NCI-H2227 (cell line): ENCODE data around the gene DBH.
"Not testable (repeated sequence)": the region's sequence is repeated elsewhere in the genome, so short reads cannot be mapped to it uniquely, and the experiment has no call there.

Experiments used
- DNase-seq: peaks from one replicate; lab custom pipeline; 2025; ENCODE audit not compliant: unreplicated experiment; lab: John Stamatoyannopoulos, UW

The DBH gene

DNA sequence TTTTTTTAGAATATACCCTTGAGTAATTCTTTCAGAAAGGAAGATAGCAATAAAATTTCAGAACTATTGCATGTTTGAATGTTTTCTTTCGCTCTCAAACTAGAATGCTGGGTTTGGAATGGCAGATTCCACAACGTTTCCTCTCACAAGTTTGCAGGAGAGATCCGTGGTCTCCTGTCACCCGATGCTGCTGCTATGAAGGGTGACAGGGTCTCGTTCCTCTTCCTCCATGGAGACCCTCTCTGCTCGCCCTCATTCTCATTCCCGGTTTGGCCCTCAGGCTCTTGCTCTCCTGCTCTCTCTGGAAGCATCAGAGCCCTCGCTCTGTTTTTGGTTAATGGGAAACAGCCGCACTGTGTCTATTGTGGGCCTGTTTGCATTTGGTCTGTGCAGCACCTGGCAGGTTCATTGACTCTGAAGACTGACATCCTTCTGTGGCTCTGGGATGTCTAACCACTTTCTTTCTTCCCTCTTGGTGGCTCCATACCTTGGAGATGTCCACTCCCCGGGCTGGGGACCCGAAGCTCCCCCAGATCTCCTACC is 14.4 kb upstream of the DBH start:
- DNase-seq: no peak

DNA sequence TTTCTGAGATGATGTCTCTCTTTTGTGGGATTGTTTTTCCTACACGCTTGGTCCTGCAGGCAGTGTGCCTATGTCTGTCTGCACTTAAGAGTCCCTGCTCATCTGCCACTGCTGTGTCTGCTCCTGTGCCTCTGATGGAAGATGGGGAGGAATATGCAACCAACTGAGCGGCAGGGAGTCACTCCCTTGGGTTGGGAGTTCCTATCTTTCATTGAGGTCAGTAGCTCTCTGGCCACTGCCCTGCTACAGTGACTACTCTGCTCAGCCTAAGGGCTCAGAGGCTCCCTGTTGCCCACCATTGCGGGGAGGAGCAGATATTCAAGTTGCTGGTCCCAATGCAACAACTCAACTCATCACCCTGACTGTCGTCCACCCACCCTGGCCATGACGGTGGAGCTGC is 13.6 kb upstream of the DBH start:
- DNase-seq: no peak

DNA sequence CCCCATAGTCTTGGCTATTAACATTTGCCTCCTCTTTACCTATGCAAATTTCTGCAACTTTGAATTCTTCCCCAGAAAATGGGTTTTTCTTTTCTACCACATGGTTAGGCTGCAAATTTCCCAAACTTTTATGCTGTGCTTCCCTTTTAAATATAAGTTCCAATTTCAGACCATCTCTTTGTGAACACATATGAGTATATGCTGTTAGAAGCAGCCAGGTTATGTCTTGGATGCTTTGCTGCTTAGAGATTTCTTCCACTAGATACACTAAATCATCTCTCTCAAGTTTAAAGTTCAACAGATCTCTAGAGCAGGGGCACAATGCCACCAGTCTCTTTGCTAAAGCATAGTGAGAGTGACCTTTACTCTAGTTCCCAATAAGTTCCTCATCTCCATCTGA is 10.2 kb upstream of the DBH start:
- DNase-seq: not testable (repeated sequence)

DNA sequence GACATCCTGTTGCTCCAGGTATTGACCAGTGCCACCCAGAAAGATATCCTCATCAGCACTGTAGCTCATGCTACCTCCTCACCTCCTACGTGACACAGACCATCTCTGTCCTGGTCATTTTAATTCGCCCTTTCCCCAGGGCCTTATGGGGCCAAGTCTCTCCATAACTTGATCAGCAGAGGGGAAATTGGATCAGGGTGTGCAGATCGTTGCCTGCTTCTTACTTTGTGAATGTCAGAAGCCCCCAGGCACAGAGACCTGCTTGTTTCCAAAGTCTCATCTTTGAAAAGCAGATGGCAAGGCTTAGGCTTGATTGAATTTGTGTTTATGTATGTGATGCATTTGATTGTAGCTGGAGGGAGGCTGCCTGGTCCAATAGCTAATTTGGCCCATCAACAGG is 8.8 kb upstream of the DBH start:
- DNase-seq: no peak

DNA sequence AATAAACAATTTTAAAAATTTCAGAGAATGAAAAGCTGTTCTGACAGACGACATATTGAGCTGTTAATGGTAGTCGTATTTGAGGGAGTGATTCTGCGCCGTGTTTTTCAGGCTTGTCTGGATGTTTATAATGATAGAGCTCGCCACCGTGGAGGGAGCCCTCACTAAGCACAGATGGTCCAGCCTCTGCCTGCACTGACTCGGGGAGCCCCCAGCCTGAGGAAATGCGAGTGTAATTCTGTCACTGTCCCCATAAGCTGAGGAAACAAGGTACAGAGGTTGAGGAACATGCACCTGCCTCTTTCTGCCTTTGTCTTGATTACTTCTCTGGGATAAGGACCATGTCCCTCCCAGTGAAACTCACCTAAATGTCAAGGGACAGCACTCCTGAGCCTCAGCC is 7.4 kb upstream of the DBH start:
- DNase-seq: no peak

DNA sequence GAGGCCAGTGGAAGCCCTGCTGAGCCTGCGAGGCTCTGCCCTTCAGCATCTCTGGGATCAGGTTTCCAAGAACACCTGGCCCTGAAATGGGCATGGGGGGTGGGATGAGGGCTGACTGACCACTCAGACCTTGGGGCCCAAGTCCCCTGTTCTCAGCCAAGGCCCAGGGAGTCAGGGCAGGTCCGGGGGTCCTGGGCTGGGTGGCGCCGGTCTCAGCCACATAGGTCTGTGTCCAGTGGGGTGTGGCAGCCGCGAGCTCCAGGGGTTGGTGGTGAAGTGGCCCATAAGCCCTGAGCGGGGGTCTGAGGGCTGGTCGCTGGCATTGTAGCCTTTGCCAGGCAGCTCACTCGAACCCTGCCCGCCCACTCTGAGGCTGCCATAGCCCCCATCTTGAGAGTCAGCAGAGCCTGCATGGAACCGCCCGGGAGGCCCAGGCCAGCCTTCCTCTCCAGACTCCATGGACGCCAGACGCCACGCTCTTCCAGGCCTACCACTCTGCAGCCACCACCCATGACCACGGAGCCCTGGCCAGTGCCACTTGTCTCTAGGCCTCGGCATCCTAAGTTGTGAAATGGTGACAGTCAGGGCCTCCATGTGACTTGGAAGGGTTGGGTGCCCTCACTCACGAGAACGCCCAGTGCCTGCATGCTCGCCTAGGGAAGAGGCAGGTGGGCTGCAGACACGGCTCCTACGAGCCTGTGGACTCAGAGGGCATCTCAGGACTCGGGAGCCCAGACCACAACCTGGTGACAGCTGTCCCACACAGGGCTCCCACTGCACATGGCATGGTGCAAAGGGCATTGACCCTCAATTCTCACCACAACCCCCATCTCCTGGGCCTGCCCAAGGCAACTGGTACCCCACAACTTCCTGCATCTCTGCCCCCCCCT is 6.7 kb upstream of the DBH start:
- no peak for DNase-seq

DNA sequence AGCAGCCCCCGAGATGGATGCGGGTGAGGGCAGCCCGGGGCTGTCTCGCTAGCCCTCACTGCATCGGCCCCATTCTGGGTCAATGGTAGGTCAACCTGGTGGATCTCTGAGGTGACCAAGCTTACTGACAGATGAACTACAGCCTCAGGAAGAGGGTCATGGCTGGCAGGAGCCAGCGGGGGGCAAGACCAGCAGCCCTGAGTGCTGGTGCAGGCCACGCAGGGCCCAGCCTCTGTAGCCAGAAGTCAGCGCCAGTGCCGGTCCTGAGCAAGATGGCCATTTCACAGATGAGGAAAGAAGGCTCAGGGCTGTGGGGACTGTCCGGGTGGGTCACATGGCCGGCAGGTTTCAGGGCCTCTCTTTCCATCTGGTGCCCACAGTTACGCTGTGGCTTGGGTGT is 5.1 kb upstream of the DBH start:
- no peak for DNase-seq

DNA sequence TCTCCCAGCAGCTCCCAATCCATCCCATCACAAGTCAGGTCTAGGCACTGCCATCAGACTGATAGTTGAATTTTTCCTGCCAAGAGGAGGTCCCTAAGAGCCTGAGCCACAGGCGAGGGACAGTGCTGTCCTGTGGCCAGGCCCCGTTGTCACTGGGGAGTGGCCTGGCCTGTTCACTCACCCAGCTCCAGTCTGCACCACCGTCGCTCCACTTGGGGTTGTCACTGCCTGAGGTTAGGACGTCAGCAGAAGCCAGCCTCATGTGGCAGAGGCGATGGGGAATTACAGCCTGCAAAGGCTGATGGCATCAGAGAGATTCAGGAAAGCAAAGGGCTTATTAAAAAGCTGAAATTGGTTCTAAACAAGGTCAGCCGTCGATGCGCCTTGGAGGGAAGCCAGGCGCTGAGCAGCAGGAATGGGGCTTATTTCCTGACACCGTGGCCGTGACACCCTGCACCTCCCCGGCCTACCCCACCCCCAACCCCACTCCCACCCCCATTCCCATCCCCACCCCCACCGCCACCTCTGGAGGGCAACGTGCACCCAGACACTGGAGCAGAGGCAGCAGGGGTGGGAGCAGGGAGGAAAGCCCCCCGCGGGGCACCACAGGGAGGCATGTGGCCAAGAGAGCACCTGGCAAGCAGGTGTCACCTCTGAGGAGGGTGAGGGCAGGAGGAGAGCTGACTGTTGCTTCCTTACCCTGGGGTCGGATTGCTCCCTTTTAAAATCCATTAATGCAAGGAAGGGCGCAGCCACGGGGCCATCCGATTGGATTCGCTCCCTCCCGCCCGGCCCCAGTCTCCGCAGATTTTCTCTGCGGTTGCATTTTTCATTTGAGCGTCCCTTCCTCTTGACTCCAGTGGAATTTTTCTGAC is 3.1 kb upstream of the DBH start:
- DNase-seq: peak; percentile 37

DNA sequence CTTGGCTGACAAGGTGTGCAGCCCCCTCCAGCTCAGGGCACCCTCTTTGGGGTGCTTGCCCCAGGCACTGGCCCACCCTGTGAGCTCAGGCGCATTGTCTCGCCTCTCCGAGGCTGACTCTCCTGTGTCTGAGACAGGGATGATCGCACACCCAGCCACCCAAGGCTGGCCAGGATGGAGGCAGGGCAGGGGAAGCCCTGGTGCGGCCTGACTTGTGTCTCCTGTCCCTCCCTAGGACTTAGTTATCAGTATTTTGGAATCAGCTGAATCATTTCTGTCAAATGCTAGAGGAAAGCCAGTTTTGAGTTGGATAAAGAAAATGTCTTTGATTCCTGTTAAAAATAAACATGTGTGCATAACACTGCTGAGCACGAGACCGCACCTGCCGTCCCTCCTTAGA is 2.5 kb upstream of the DBH start:
- no peak for DNase-seq

DNA sequence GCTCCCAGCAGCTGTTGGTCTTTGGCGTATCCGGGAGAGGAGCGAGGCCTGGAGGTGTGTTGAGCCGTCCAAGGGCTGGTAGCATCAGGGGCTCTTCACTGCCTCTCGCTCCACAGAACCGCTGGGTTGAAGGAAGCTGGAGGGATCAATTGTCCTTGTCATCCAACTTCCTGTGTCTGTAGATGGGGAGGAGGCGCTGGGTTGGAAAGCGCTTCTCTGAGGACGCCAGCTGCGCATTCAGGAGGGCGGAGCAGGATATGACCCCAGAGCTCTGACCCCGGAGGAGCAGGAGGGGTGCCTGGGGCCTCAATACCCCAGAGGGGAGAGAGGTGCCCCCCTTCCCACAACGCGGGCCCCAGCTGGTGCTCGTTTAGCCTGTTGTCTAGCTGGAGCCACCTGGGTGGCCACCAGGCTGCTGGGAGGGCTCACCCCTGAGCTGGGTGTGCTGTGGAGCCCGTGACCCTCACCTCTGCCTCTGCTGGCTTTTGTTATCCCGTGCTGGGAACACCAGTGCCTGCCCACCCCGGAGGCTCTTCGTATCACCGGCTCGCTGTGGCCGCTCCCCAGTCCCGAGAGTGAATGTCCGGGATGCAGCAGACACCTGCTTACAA is 2.0 kb upstream of the DBH start:
- DNase-seq: peak; percentile 26

DNA sequence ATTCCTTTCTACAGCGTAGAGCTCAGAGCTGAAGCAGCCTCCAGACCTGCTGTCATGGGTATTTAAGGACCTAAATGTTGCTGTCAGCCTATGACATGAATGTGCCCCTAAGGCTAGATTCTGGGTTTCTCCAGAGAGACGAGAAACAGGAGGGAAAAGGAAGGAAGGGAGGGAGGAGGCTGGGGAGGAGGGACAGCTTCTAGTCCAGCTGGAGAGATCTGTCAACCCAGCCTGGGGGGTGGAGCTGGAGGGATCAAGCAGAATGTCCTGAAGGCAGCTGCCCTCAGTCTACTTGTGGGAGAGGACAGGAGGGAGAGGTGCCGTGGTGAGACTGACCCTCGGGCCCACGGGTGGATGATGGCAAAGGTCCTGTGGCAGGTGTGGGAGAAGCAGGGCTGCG is 1.1 kb upstream of the DBH start:
- DNase-seq: no peak

DNA sequence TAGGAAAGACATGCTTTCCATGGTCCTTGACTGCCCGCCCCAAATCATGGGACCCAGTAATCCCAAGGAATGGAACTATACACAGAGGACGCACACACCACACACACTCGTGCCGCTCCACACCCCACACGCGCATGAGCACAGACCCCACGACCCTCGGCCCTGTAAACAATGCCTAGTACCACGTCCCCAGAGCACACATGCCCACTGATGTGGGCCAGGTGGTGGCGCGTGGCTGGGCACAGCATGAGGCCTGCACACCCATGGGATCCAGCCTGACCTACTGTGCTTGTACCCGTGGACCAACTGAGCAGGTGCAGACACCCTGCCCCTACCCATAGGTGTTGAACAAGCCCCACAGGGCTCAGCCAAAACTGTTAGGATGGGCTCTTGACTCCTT is 739 bp downstream of the DBH start:
- DNase-seq: no peak

DNA sequence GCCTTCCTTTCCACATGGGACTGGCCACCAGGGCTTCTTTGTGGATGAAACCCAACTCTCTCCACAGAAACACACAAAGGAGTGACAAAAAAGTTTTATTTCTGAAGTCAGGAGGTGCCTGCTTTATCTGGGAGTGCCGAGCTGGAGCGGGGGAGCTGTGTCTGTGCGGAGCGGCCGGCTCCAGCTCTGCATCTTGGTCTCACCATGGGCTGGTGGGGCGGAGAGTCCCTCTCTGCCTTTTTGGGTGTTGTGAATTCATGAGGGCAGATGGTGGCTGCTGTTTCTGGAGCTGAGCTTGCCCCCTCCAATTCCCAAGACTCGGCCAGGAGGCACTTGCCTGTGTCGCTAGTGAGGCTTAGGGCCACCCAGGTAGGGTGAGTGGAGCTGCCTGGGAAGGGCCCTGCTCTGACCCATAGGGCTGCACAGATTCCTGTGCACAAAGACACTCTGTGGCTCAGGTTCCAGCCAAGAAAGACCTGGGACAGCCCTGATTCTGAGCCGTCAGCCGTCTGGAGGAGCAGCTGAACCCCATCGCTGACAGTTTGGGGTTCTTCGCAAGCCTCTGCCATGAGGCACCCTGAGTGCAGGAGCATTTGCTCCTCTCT is 1.4 kb downstream of the DBH start:
- DNase-seq: no peak

DNA sequence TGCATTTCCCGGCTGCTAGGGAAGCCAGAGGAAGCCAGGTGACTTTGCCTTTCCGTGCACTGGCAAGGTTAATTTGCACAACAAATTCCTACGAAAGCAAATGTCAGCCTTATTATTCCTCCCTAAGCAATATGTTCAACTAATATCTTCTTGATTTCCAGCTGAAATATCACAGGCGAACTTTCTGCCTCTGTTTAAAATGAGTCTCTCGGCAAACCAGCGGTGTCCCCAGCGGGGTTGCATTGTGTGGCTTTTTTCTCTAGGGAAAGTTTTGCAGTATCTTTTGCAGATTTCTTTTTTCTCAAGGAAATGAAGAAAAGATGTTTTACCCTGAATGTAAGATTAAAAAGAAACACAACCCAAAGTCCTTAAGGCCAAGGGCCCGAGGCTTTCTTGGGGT is 1.9 kb downstream of the DBH start:
- no peak for DNase-seq

DNA sequence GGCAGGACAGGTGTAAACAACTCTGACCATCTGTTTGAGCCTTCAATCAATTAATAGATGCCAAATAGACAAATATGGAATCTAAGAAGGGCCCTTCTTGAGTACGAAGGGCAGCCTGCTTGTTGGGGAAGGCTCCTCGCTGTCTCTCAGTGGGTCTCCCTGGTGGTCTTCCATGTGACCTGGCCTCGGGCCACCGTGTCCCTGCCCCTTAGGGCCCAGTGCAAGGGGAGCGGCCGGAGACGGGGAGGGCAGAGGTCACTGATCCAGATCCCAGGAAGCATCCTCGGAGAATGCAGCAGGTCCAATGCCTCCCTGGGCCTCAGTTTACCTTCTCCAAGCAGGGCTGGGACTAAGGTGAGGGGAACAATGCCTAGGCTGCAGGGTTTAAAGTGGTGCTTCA is 2.5 kb downstream of the DBH start:
- DNase-seq: no peak

DNA sequence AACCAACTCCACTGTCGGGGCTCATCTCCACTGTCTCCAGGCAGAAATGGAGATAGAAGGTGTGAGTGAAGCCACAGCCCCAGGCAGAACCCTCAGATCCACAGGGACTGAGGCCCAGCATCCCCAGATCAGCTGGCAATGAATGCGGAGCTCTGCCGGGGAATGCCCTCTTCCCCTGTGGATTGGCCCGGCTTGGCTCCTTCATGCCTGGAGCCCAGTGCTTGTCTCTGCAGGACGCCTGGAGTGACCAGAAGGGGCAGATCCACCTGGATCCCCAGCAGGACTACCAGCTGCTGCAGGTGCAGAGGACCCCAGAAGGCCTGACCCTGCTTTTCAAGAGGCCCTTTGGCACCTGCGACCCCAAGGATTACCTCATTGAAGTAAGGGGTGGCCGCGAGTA is 3.5 kb downstream of the DBH start:
- DNase-seq: no peak

DNA sequence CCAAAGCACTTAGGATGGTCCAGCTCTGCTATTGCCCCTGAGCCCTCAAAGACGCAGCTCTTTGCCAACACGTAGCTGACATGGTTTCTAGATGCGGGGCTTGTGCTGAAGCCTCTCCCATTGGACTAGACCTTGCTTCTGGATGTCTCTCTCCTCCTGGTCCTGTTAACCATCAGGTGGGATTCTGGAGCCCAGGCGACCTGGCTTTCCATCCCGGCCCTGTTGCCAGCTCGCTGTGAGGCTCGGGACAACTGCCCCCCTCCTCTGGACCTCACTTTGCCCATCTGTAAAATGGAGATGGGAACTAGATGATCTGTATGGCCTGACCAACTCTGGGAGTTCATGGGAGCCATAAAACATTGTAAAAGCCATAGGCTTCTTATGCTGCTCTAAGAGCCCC is 4.0 kb downstream of the DBH start:
- DNase-seq: no peak

DNA sequence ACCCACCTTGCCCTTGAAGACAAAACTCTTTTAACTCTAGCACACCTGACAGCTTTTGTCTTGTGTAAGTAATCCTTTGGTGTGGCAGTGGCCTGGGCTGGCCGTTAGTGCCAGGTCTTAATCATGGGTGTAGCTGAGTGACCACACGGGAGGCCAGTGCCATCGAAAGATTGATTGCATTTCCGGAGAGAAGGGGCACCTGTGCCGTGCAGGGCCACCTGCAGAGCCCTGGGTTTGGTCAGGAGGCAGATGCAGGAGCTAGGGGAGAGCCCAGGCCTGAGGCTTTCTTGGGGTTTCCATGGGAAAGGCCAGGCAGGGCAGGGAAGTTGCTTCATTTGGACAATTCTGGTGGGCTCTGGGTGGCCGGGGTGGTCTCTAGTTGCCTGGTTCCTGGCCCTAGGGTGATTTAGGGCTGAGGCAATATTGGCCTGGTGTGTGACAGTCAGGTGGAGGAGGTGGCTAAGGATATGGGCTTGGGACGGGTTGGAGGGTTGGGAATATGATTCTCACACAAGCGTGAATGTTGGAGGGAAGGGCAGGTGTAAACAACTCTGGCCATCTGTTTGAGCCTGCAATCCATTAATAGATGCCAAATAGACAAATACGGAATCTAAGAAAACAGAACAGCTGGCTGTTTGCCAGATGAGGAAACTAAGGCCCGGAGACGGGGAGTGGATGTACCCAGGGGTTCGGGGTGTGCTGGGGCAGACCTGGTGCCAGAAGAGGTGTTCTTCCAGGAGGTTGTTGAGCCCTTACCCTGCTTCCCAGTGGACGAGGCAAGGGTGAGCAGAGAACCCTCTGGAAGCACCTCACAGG is 4.6 kb downstream of the DBH start:
- DNase-seq: no peak

DNA sequence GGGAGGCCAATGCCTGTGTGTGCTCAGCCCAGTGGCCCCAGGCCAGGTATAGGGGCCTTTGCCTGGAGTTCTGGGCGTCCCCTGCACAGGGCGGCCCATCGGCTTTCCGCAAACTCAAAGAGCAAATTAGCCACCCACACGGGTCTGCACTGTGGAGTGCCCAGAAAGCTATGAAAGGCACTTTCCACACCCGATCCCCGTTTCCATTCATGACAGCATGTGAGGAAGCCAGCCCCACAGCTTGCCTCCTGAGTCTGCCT is 5.2 kb downstream of the DBH start:
- DNase-seq: no peak

DNA sequence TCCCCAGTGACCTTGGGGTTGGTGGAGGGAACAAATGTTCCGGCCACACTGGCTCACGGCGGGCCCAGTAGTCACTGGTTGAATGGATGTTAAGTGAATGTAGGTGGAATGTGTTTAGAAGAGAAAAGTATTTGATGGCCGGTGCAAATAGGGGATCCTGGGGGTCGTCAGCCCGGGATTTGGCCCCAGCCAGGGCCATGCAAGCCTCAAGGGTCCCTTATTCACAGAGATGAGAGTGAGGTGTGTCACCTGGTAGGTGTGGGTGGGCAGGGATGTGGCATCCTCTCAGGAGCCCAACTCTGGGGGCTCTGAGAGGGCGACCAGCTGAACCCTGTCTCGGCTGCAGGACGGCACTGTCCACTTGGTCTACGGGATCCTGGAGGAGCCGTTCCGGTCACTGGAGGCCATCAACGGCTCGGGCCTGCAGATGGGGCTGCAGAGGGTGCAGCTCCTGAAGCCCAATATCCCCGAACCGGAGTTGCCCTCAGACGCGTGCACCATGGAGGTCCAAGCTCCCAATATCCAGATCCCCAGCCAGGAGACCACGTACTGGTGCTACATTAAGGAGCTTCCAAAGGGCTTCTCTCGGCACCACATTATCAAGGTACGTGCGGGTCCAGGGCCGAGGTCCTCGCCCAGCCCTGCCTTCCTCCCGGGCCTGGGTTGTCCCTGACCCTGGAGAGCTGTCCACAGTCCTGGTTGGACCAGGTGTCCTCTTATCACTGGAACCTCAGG is 5.9 kb downstream of the DBH start:
- DNase-seq: no peak
